ENCODE measurements around the gene XKR7. TPM values are rescaled to one million over a fixed set of nuclear protein-coding genes. Genes with fewer than 3 reads are reported as not detected.

The XKR7 gene, protein sequence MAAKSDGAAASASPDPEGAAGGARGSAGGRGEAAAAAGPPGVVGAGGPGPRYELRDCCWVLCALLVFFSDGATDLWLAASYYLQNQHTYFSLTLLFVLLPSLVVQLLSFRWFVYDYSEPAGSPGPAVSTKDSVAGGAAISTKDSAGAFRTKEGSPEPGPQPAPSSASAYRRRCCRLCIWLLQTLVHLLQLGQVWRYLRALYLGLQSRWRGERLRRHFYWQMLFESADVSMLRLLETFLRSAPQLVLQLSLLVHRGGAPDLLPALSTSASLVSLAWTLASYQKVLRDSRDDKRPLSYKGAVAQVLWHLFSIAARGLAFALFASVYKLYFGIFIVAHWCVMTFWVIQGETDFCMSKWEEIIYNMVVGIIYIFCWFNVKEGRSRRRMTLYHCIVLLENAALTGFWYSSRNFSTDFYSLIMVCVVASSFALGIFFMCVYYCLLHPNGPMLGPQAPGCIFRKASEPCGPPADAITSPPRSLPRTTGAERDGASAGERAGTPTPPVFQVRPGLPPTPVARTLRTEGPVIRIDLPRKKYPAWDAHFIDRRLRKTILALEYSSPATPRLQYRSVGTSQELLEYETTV
- under 0.01 to 0.02 TPM in 2 of 5 replicates, not detected in the others for total RNA-seq (2022; extraction: Qiagen RNA extraction; ENCODE audit: low read depth)

DNA sequence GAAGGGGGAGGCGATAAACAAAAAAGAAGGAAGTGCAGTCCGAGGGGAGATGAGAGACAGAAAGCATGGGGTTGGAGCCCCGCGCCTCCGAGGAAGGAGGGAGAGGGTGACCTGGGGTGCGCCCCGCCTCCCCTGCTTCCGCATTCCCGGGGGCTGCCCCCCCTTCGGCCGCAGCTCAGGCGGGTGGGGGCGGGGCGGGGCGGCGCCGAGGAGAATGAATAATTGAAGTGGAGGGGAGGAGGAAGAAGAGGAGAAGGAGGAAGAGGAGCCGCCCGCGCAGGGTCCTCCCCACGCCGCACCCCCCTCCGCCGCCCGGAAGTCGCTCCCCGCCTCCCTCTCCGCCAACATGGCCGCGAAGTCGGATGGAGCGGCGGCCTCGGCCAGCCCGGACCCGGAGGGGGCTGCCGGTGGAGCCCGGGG lies at the start of gene XKR7:
XKR7 (plus strand) TSS at position 322 of the 420 bp plus-strand sequence; CDS start at position 347, 25 bp downstream.

DNA sequence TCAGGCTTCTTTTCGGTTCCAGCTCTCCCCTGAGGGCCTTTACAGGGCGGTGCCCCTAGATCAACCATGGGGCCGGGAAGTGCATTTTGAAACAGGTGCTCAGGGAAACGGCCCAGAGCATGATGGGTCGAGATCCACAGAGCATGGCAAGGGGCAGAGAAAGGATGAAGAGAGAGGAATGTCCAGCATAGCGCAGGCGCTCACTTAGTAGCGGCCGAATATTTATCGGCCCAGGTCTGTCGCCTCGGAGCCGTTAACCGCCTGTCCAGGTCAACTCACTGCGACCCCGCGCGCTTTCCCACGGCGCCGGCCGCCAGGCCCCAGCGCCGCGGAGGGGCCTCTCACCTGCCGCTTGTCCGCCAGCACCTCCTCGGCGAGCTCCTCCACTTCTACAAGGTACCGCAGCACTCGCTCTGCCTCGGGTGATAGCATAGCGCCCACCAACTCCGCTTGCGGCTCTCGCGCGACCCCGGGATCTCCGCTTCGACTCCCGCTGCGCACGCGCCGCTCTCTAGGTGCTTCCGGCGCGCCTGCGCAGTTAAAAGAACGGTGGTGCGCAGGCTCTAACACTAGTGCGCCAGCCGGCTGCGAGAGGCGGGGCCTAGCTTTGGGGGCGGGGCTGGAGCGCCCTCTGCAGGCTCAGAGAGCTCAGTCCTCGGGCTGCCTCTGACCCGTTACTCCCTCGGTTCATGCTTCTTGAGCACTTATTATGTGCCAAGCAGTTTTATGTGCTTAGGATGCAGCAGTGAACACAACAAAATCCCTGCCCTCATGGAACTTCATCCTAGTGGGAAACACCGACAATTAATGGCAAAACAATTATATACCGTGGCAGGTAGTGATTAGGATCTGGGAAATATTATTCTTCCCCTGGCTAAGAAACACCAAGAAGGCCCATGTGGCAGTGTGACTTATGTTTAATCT lies 16.2 kb upstream of the XKR7 start, which contains the start of gene PDRG1:
PDRG1 (minus strand) TSS at position 517 of the 924 bp plus-strand sequence; CDS start at position 432, 85 bp downstream.

DNA sequence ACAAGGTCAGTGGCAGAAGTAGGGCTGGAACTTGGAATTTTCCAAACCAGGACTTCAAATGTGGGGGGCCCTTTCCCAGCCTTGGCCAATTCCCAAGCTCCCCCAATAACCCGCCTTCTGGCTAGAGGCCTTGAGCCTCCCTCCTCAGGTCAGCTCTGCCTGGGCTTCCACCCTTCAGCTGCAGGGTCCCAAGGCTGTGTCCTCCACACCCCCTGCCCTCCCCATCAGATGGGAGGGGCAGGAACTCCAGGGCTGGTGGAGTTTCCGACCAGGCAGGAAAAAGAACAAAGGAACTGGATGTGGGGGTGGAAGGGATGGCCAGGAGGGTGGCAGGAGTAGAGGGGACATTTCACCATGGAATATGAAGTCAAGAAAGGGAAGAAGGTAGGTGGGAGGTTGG lies 42.1 kb downstream of the XKR7 start, which contains the start of gene CCM2L:
CCM2L (plus strand) TSS at position 338 of the 400 bp plus-strand sequence; CDS start at position 355, 17 bp downstream.

GRCh38 chr20:32052090-32052777 lies 84.3 kb downstream of the XKR7 start, which contains the start of gene HCK:
HCK (plus strand) TSS chr20:32052242.

Other genes with a start within 250 kb of the XKR7 start
- 135 to 153 TPM (median 148 TPM) in 5 replicates for gene BCL2L1, start 245.3 kb upstream of the XKR7 start, total RNA-seq (2022; extraction: Qiagen RNA extraction; ENCODE audit: low read depth)
- 100 to 117 TPM (median 107 TPM) in 5 replicates for gene TPX2, start 228.9 kb upstream of the XKR7 start, total RNA-seq (2022; extraction: Qiagen RNA extraction; ENCODE audit: low read depth)
- 0.61 to 0.87 TPM (median 0.66 TPM) in 5 replicates for gene MYLK2, start 148.8 kb upstream of the XKR7 start, total RNA-seq (2022; extraction: Qiagen RNA extraction; ENCODE audit: low read depth)
- gene FOXS1, start 122.5 kb upstream of the XKR7 start, total RNA-seq (2022; extraction: Qiagen RNA extraction; ENCODE audit: low read depth), result 0.62 to 1.8 TPM (median 1.2 TPM) in 5 replicates
- gene DUSP15, start 97.6 kb upstream of the XKR7 start, total RNA-seq (2022; extraction: Qiagen RNA extraction; ENCODE audit: low read depth), result 0.64 to 1.5 TPM (median 1.1 TPM) in 5 replicates
- gene TTLL9, start 97.5 kb upstream of the XKR7 start, total RNA-seq (2022; extraction: Qiagen RNA extraction; ENCODE audit: low read depth), result 0.06 to 0.20 TPM in 2 of 5 replicates, not detected in the others
- gene PDRG1, start 16.1 kb upstream of the XKR7 start, total RNA-seq (2022; extraction: Qiagen RNA extraction; ENCODE audit: low read depth), result 29.2 to 36.5 TPM (median 34.3 TPM) in 5 replicates
- gene CCM2L, start 42.3 kb downstream of the XKR7 start, total RNA-seq (2022; extraction: Qiagen RNA extraction; ENCODE audit: low read depth), result 0.42 to 0.92 TPM (median 0.50 TPM) in 5 replicates
- gene HCK, start 84.1 kb downstream of the XKR7 start, total RNA-seq (2022; extraction: Qiagen RNA extraction; ENCODE audit: low read depth), result 0.06 to 0.14 TPM (median 0.10 TPM) in 4 of 5 replicates, not detected in the other
- 36.5 to 40.8 TPM (median 38.8 TPM) in 5 replicates for gene TM9SF4, start 141.6 kb downstream of the XKR7 start, total RNA-seq (2022; extraction: Qiagen RNA extraction; ENCODE audit: low read depth)
- gene PLAGL2, start 239.6 kb downstream of the XKR7 start, total RNA-seq (2022; extraction: Qiagen RNA extraction; ENCODE audit: low read depth), result 11.9 to 13.8 TPM (median 13.0 TPM) in 5 replicates
- gene POFUT1, start 239.7 kb downstream of the XKR7 start, total RNA-seq (2022; extraction: Qiagen RNA extraction; ENCODE audit: low read depth), result 37.9 to 46.1 TPM (median 40.2 TPM) in 5 replicates